NCI-H2081 treated with DMSO at 0.1 percent for 48 hours (cell line): Measurements from ENCODE around the gene NBEAL2.

Experiments used
- DNase-seq: peaks from one replicate; lab custom pipeline; 2025; lab: John Stamatoyannopoulos, UW

The NBEAL2 gene

GRCh38 chr3:46987319-46987742 lies 7.9 kb downstream of the NBEAL2 start:
- DNase-seq: no peak

- no peak for DNase-seq
These were observed 8.4 kb downstream of the NBEAL2 start for GRCh38 chr3:46987743-46988401.

GRCh38 chr3:46988616-46989015 lies 9.2 kb downstream of the NBEAL2 start:
- no peak for DNase-seq

GRCh38 chr3:46989146-46989810 lies 9.8 kb downstream of the NBEAL2 start:
- DNase-seq: no peak

- no peak for DNase-seq
These were observed 11.3 kb downstream of the NBEAL2 start for GRCh38 chr3:46990573-46991374.

GRCh38 chr3:46991406-46992165 lies 12.1 kb downstream of the NBEAL2 start:
- no peak for DNase-seq

- DNase-seq: no peak
These were observed 12.8 kb downstream of the NBEAL2 start for GRCh38 chr3:46992231-46992630.

GRCh38 chr3:46993292-46993691 lies 13.8 kb downstream of the NBEAL2 start:
- DNase-seq: no peak

GRCh38 chr3:46993986-46994385 lies 14.5 kb downstream of the NBEAL2 start:
- no peak for DNase-seq

GRCh38 chr3:46994801-46995731 lies 15.6 kb downstream of the NBEAL2 start:
- DNase-seq: no peak

GRCh38 chr3:46995901-46996562 lies 16.6 kb downstream of the NBEAL2 start:
- DNase-seq: no peak

GRCh38 chr3:46996689-46997452 lies 17.4 kb downstream of the NBEAL2 start:
- DNase-seq: no peak

GRCh38 chr3:46997453-46998091 lies 18.1 kb downstream of the NBEAL2 start:
- DNase-seq: no peak

GRCh38 chr3:46998121-46998851 lies 18.8 kb downstream of the NBEAL2 start:
- no peak for DNase-seq

GRCh38 chr3:46998852-46999515 lies 19.5 kb downstream of the NBEAL2 start:
- DNase-seq: no peak

GRCh38 chr3:46999516-47000197 lies 20.2 kb downstream of the NBEAL2 start:
- no peak for DNase-seq

- DNase-seq: no peak
These were observed 20.8 kb downstream of the NBEAL2 start for GRCh38 chr3:47000198-47000815.
